Chondrocyte (in vitro differentiated cells): ENCODE results near the gene F5. TPM values are rescaled to one million over a fixed set of nuclear protein-coding genes. Genes with fewer than 3 reads are reported as not detected.

Source experiments
- DNase-seq: peaks from one replicate; pipeline ENCODE4 v3.0.0; 2021; ENCODE audit warnings: mixed read lengths, low spot score
- H3K27ac Mint-ChIP-seq: one replicate; pipeline ENCODE4 v1.8.0; 2021; ENCODE audit warnings: mild to moderate bottlenecking, moderate library complexity, mixed read lengths; ENCODE audit not compliant: unreplicated experiment
- H3K27me3 Mint-ChIP-seq: 2 replicates; pipeline ENCODE4 v1.8.0; 2021; ENCODE audit warnings: low read depth, mixed read lengths
- H3K36me3 Mint-ChIP-seq: 2 replicates; pipeline ENCODE4 v1.8.0; 2021; ENCODE audit warnings: low read depth, mixed read lengths
- H3K4me1 Mint-ChIP-seq: 2 replicates; pipeline ENCODE4 v1.8.0; 2021; ENCODE audit warnings: low read depth, mild to moderate bottlenecking, mixed read lengths
- H3K4me3 Mint-ChIP-seq: one replicate; pipeline ENCODE4 v1.8.0; 2021; ENCODE audit warnings: mild to moderate bottlenecking, moderate library complexity, mixed read lengths; ENCODE audit not compliant: unreplicated experiment
- H3K9me3 Mint-ChIP-seq: 2 replicates; pipeline ENCODE4 v1.8.0; 2021; ENCODE audit warnings: low read depth, mixed read lengths
- total RNA-seq: library from RNA; stranded (reverse); gene quantifications from 3 replicates; pipeline ENCODE4 v1.2.1, GENCODE V29; 2021
- TF ChIP-seq, protein P1 (sequence below): fragments of 200-600 bp; sonication (generic); IDR thresholded peaks from 2 replicates; pipeline ENCODE4 v1.5.0; 2021; ENCODE audit warnings: antibody characterized with exemption, mild to moderate bottlenecking, moderate library complexity

Gene F5
- total RNA-seq, 1 donor from 2014 or later = not detected

DNA sequence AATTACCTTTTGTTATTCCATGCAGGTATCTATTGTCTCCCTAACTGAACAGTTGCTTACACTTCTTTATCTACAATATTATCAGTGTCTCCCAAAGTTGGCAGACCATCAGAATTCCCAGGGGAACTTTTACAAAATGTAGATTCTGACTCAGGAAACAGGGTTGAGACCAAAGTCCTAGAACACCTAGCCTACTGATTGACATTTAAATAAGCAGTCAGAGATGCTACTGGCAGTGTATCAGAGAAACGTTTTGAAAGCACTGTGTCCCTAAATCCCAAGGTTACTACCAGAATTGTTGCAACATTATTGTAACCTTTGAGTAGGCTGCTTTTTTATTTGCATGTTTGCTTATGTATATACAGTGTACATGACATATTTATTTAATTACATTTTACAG lies 1.8 kb upstream of the F5 start:
- no peak overlapping the region for H3K27ac Mint-ChIP-seq

DNA sequence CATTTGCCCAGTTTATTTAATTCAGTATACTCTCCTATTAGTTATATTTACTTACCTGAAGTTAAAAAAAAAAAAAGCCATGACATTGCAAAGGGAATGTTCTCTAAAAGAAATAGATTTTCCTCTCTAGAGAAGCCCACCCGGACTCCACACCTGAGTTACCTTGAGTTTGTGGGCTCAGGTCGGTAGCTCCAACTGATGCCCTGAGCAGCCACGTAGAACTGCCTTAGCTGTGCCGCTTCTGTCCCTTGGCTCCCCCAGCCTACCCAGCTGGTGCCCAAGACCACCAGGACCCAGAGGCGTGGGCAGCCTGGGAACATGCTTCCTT lies 250 bp downstream of the F5 start:
- Mint-ChIP-seq H3K9me3 (no peaks in the 10 kb centered on the region), H3K27ac (no peak overlapping the region), H3K4me3 (no peak overlapping the region), H3K4me1 (peaks cover 5% of the 10 kb centered on the region), H3K36me3 (no peaks in the 10 kb centered on the region), H3K27me3 (peaks cover 51% of the 10 kb centered on the region)
- TF ChIP-seq, protein P1, sequence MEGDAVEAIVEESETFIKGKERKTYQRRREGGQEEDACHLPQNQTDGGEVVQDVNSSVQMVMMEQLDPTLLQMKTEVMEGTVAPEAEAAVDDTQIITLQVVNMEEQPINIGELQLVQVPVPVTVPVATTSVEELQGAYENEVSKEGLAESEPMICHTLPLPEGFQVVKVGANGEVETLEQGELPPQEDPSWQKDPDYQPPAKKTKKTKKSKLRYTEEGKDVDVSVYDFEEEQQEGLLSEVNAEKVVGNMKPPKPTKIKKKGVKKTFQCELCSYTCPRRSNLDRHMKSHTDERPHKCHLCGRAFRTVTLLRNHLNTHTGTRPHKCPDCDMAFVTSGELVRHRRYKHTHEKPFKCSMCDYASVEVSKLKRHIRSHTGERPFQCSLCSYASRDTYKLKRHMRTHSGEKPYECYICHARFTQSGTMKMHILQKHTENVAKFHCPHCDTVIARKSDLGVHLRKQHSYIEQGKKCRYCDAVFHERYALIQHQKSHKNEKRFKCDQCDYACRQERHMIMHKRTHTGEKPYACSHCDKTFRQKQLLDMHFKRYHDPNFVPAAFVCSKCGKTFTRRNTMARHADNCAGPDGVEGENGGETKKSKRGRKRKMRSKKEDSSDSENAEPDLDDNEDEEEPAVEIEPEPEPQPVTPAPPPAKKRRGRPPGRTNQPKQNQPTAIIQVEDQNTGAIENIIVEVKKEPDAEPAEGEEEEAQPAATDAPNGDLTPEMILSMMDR = no peak
- no peak for DNase-seq

More for the DNA sequence above, 1.8 kb upstream of the F5 start:
- H3K4me1 Mint-ChIP-seq = peaks cover 5% of the 10 kb centered on the region
- TF ChIP-seq, protein P1 = no peak
- H3K36me3 Mint-ChIP-seq = no peaks in the 10 kb centered on the region
- H3K27me3 Mint-ChIP-seq = peaks cover 59% of the 10 kb centered on the region
- no peak overlapping the region for H3K4me3 Mint-ChIP-seq
- DNase-seq = no peak
- H3K9me3 Mint-ChIP-seq = no peaks in the 10 kb centered on the region

DNA sequence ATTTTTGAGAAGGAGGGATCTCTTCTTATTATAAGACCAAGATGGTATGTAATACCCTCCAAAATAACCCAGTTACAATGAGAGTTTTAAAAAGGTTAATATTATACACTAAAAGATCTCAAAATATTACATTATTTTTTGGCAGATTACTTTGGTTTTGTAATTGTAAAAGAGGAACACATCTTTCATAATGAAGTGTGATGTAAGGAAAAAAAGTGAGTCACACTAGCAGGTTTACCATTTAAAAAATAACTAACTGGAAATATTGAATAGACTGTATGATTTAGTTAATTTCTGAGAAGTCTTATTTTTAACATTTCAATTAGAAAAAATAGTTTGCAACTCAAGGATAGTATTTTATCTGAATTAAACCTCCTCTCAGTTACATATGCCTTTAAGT lies 1.1 kb downstream of the F5 start:
- Mint-ChIP-seq H3K27me3 (peaks cover 51% of the 10 kb centered on the region), H3K4me1 (peaks cover 5% of the 10 kb centered on the region), H3K36me3 (no peaks in the 10 kb centered on the region), H3K9me3 (no peaks in the 10 kb centered on the region), H3K4me3 (no peak overlapping the region), H3K27ac (no peak overlapping the region)
- DNase-seq = no peak
- TF ChIP-seq, protein P1 = no peak

DNA sequence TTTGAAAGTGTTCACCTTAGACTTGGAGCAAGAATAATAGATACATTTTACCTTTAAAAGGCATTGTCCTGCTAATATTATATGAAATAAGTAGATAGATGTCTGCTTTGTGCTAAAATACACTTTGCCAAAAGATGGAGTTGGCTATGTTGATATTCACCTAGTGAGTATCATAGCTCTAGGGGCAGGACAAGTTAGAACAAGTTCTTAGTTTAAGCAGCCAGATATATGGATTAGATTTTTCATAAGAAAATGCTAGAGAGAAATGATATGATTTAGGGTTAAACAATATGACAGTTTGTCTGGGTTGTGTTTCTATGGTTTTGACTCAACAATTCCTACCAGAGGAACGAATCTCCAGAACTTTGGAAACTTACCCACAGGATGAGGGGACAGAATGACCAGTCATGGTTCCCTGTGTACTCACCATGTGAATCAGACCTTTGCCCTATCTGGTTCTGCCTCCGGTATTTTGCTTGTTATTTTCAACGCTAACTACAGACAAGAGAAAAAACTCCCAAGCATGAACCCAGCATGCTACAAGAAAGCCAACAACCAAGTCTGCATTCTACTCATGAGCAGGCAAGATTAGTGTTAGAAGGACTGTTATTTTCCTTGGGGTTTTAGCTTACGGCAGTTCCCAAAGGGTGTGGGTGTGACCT lies 1.7 kb downstream of the F5 start:
- H3K9me3 Mint-ChIP-seq = no peaks in the 10 kb centered on the region
- no peaks in the 10 kb centered on the region for H3K36me3 Mint-ChIP-seq
- DNase-seq = no peak
- H3K4me3 Mint-ChIP-seq = no peak overlapping the region
- H3K27ac Mint-ChIP-seq = no peak overlapping the region
- TF ChIP-seq, protein P1 = no peak
- peaks cover 51% of the 10 kb centered on the region for H3K27me3 Mint-ChIP-seq
- peaks cover 5% of the 10 kb centered on the region for H3K4me1 Mint-ChIP-seq

DNA sequence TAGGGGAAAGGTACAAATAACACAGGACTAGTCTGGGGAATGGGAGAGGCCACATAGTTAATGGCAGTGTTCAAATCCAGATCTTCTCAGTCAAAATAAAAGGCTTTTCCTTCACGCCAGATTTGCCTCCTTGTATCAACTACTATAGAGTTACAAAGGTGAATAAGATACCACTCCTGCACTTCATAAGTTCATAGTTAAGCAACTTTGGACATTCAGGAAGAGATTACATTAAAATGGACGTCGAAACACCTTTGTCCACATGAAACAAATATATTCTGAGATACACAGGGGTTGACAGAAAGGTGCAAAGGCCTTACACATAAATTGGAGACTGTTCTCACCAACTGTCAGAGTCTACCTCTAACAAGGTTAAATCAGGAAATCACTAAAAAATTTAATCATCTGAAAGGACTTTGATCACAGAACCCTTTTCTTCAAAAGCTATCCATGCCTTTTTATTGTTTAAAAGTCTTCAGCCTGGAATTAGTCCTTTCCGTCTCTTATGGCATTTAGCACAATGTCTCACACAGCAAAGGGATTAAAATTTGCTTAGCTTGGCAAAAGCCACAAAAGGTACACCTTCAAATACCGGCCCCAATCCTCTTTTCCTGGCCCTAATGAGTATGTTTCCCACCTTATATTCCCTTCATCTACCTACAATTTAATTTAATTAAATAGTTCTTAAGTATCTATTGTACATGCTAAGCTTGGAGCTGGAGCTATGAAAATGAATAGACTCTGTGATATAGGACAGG lies 8.1 kb downstream of the F5 start:
- no peak overlapping the region for H3K27ac Mint-ChIP-seq
- TF ChIP-seq, protein P1 = no peak
- H3K27me3 Mint-ChIP-seq = peaks cover 21% of the 10 kb centered on the region
- DNase-seq = no peak
- H3K9me3 Mint-ChIP-seq = no peaks in the 10 kb centered on the region
- H3K4me3 Mint-ChIP-seq = no peak overlapping the region
- no peaks in the 10 kb centered on the region for H3K4me1 Mint-ChIP-seq
- H3K36me3 Mint-ChIP-seq = no peaks in the 10 kb centered on the region
